NCI-H1436 treated with DMSO at 0.1 percent for 48 hours (cell line): ENCODE results near the gene OR51M1.
"Not testable (repeated sequence)": the region's sequence is repeated elsewhere in the genome, so short reads cannot be mapped to it uniquely, and the experiment has no call there.

ENCODE experiments used
- DNase-seq: peaks from one replicate; lab custom pipeline; 2025; lab: John Stamatoyannopoulos, UW

Gene OR51M1

GRCh38 chr11:5383576-5383975 lies at the start of gene OR51M1:
TSS of gene OR51M1 (plus strand) at chr11:5383812. CDS start at chr11:5389399, 5,587 bp downstream.
- DNase-seq: no peak

- DNase-seq: no peak
Observed at GRCh38 chr11:5335170-5335569, 48.4 kb upstream of the OR51M1 start.

DNA sequence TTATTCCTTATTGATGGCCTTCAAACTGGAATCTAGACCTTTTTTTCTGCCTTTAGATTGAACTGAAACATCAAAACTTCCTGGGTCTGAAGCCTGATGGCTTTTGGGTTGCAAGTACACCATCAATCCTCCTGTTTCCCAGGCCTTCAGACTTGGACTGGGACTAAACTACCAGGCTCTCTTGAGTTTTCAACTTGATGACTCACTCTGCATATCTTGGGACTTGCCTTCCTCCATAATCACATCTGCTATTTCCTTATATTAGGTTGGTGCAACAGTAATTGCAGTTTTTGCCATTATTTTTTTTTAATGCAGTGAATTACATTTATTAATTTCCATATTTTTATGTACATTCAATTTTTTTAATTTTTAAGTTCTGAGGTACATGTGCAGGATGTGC lies 47.3 kb upstream of the OR51M1 start:
- no peak for DNase-seq

GRCh38 chr11:5337253-5337652 lies 46.4 kb upstream of the OR51M1 start:
- not testable (repeated sequence) for DNase-seq

DNA sequence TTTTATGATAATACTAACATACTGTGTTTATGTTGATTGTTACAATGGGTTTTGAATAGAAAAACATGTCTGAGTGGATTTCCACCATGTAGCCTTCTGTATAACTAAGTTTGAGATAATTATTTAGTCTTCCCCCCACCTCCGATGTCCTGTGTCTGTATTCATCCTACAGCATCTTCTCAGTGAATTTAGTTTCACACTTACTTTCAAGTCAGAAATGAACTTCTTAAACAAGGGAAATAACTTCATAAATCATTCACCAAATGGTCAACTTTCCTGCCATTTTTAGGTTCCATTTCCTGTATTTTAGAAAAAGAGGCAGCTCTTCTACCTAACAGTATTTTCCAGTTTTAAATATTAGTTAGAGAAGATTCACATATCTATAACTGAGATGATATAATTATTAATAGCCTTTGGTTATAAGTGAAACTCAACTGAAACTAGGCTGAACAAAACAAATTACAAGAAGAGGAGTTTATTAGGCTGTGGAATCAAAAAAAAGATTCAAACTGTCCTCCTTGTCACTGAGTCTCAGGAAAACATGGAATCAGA lies 43.8 kb upstream of the OR51M1 start:
- no peak for DNase-seq

DNA sequence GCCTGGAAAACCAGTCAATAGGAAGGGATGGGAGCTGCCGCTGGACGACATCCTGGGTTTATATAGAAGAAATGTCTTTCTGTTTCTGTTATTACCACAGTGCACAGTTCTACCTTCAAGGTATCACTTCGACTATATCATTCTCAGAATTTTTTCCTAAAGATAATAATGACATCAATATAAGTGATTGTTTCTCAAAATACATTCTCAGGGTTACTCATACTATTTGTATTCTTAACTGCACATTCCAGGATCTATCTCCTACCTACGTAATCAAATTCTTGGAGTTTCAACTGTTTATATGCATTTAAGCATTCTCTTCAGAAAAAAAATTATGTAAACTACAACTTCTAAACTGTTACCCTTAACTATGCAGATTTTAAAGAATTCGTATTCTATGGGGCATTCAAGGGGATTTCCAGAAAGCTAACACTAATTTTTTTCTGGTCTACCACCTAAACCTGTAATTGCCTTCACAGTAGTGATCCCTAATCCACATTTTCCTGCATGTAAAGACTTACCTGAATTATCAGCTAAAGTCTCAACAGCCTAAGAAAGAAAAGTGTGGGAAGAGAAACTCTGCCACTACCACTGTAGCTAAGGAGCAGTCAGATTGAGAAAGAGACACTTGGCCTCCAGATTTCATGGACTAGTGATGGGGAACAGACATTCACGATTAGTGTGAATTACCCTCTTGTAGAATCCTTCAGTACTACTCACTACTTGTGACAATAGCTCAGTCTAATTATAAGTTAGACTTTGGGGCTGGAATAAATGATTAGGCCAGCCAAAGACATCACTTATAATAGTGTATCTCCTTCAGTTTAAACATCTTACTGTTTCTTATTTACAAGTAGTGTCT lies 39.9 kb upstream of the OR51M1 start, which contains the start of gene OR51B5:
TSS of gene OR51B5 (minus strand) at position 51 of the 862 bp plus-strand sequence. CDS start at position 51, 0 bp downstream.
- no peak for DNase-seq

- DNase-seq: no peak
Observed at GRCh38 chr11:5345831-5346230, 37.8 kb upstream of the OR51M1 start.

DNA sequence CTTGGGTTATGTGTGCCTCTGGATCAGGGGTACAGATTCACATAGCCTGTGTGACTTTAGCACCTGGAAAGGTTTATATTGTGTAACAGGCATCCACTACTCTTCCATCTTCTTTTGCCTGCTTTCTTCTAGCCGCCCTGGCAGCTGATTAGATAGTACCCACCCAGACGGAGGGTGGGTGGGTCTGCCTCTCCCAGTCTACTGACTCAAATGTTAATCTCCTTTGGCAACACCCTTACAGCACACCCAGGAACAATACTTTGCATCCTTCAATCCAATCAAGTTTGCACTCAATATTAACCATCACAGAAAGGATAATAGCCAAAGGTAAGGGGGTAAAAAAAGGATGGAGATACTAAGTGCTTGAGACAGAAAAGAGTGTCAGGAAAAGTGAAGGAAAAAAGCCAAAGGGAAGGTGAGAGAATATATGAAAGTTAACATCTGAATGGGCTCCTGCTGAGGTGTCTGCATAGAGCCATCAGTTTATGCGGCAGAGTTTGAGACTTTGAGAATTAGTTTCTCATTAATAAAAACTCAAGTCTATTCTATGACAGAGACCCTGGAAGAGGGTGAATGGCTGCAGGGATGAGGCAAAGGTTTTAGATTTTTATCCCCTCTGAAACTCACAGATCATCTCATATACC lies 34.9 kb upstream of the OR51M1 start:
- DNase-seq: no peak

DNA sequence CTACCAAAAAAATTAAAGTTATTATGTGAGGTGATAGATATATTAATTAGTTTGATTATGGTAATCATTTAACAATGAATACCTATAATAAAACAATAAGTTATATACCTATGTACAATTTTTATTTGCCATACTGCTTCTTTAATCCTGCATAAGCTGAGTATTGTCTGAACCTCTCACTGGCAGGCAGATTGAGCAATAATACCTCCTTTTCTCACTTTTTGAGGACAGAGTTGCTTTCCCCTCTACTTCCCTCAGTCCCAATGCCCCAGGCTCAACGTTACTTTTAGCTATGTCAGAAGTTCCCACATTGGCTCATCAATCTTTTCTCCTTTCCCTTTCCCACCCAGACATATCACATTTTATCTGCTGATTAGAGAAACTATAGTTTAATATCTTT lies 34.1 kb upstream of the OR51M1 start:
- no peak for DNase-seq

GRCh38 chr11:5351208-5351607 lies 32.4 kb upstream of the OR51M1 start, which contains the start of gene OR51B6:
TSS of gene OR51B6 (plus strand) at chr11:5351508. CDS start at chr11:5351508, 0 bp downstream.
- DNase-seq: no peak

DNA sequence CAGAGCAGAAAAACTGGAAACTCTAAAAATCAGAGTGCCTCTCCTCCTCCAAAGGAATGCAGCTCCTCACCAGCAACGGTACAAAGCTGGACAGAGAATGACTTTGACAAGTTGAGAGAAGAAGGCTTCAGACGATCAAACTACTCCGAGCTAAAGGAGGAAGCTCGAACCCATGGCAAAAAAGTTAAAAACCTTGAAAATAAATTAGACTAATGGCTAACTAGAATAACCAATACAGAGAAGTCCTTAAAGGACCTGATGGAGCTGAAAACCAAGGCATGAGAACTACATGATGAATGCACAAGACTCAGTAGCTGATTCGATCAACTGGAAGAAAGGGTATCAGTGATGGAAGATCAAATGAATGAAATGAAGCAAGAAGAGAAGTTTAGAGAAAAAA lies 27.6 kb upstream of the OR51M1 start:
- not testable (repeated sequence) for DNase-seq

DNA sequence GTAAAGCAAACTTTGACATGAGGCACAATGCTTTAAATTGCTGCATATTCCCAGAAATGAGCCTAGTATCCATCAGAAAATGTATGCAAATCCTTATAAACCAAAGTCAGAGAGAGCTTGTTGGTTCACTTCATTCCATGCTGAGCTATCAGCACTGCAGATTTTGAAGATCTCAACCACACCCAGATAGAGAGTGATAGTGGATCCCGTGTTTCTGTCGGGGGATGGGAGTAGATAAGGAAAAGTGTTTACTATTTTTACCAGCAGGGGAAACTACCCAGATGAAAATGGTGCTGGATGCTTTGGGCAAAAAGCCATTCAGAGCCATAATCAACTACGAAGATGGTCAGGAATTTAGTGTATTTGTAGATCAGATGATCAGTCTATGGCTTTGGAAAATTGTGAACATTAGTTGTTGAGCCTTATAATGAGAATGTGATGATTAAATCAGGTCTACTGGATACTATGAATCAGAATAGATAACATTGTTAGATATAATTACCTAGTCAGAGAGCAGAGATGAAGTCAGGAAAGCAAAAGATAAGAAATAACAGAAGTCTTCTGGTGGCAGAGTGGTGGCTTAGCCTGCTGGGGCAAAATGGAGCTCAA lies 21.5 kb upstream of the OR51M1 start:
- DNase-seq: no peak

GRCh38 chr11:5363679-5364078 lies 19.9 kb upstream of the OR51M1 start:
- DNase-seq: no peak

DNA sequence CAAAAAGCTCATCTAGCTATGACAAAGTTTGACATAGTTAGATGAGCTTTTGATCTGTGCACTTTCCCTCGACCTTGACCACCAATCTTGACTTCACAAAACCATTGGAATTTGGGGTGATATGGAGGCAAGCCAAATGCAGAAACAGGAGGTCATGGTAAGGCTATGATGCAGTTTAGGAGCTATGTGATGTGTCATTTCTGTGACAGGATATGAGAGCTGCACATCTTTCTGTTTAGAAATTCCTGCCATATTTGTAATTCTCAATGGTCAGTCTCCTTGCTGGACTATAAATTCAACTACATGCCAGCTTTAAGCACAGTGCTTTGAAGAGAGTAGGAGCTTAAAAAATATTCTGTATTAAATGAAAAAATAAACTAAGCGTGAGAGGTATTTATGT lies 19.4 kb upstream of the OR51M1 start:
- no peak for DNase-seq

- not testable (repeated sequence) for DNase-seq
Observed at GRCh38 chr11:5366365-5366764, 17.2 kb upstream of the OR51M1 start.

- no peak for DNase-seq
Observed at GRCh38 chr11:5366856-5367255, 16.8 kb upstream of the OR51M1 start.

DNA sequence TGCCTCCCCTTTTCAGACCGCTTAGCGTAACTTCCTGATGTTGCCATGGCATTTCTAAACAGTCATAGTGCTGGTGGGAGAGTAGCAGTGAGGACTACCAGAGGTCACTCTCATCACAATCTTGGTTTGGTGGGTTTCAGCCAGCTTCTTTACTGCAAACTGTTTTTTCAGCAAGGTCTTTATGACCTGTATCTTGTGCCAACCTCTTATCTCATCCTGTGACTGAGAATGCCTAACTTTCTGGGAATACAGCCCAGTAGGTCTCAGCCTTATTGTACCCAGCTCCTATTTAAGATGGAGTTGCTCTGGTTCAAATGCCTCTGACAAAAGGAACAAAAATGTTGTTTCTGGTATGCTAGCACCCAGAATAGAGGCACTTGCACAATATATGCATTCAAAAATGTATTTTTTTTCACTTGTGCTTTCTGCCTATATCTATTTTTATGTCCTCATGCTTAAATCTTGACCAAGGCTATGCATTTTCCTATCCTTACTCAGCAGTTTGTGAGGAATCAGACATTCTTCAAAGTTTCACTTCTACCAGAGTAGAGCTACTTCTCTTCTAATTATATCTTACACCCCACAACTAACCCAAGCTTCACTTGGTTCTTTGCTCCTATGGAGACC lies 16.1 kb upstream of the OR51M1 start:
- DNase-seq: no peak

- DNase-seq: no peak
Observed at GRCh38 chr11:5368502-5369043, 15.0 kb upstream of the OR51M1 start.

GRCh38 chr11:5369789-5370188 lies 13.8 kb upstream of the OR51M1 start:
- no peak for DNase-seq

GRCh38 chr11:5380740-5381342 lies 2.8 kb upstream of the OR51M1 start:
- DNase-seq: no peak

DNA sequence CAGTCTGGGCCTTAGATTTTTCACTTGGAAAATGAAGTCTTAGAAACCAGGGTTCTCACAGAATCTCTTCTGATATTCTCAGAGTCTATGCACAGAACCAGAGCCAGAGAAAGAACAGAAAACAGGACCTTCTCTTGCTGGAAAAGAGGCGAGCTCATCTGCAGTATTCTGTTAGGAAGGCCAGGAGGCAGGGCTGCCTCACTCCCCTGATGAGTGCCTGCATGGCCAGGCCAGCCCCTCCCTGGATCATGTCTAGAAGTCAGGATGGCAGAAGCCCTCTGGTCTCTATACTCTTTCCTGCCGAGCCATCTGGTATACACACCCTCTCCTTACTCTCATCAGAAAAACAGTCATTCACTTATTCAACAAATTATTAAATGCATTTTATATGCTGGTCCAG lies 723 bp downstream of the OR51M1 start:
- no peak for DNase-seq
